Thyroid gland (tissue), 4 donors: ENCODE measurements around the gene TSGA10.

ENCODE experiments used
- CTCF ChIP-seq, 6 experiments: fragments of 200-600 bp in 3 of 6; fragments of 450-650 bp in 3 of 6; sonication (generic) in 3 of 6; IDR thresholded peaks; one replicate each; pipeline ENCODE4 v1.5.1; 2016 to 2019; ENCODE audit warnings: antibody characterized with exemption in 6 of 6, mild to moderate bottlenecking in 2 of 6, inconsistent platforms in 1 of 6, moderate library complexity in 1 of 6
- POLR2A ChIP-seq, 2 donors: fragments of 450-650 bp; IDR thresholded peaks; one replicate each; pipeline ENCODE4 v1.6.1; 2017; ENCODE audit warnings: antibody characterized with exemption in 2 of 2, mild to moderate bottlenecking in 2 of 2, moderate library complexity in 1 of 2

GRCh38 chr2:99198103-99198841, 43.5 kb upstream of the TSGA10 start:
- TF ChIP-seq CTCF (IDR thresholded peaks at IDR 0.05): no peak
- TF ChIP-seq POLR2A (IDR thresholded peaks at IDR 0.05): no peak
